Limb (tissue), 2 donors: Measurements from ENCODE around the gene PTPRT.

Experiments
- DNase-seq, 2 donors: peaks; one replicate each; pipeline ENCODE4 v3.0.0-alpha.2; 2016; ENCODE audit errors: extremely low spot score in 2 of 2

Gene PTPRT

DNA sequence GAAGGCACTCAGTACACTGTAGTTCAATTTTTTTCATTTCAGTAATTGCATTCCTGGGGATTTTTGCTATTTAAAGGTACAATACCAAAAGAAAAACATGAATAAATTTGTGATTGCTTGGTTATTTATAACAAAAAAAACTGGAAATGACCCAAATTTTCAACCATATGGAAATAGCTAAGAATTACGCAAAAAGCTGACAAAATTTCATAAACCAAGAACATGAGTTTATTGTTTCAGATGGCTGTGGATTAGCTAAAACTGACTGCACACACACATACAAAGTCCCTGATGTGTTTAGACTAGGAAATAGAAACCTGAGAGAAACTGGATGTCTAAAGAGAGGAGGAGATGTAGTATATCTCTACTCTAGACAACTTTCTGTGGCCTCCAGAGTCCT is 853.1 kb downstream of the PTPRT start:
- DNase-seq, result no peak

DNA sequence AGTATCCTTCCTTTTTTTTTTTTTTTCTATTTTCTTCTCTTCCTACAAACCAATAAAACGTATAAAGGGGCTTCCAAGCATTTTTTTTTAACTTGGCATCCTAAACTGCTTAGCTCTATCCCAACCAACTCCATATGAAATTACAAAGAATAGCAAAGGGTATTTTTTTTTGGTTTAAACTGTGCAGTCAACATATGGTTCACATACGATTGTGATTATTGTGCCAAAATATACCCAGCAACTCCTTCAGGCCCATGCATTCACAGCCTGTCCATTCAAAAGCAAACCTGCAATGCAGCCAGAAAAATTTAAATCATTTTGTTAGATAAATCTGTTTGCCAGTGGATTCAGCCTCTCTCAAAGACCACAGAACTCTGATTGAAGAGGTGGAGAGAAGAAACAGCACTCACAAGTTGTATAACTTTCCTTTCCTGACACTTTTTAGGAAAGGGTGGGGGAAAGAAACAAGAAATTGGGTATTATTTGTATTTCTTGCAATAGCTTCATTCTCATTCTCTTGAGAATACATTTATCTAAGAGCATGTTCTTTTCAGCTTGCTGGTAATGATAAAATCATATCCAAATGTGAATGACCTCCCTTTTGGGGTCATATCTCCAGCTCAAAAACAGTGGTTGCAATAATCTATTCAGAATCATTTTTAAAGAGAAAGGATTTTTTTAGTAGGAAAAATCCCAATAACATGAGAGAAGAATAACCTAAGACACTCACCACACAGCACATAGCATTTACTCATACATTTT is 870.3 kb downstream of the PTPRT start:
- DNase-seq, result peak in 1 of 2 donors; percentile 61

DNA sequence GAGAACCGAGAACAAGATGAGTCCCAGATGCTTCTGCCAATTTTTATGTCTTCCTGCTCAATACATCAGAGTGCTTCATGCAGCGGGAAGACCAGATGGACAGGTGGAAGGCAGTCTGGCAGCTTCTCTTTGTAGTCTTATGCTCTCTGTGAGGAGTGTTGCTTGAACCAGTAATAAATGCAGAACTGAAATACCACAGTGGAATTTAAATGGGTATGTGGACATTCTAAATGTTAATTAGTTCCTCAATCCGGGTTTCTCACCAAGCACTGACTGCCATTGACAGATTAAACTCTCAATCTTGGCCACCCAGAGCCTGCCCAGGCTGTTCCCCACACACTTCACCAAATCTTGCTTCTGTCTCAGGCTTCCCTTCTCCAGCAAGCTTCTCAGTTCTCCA is 876.0 kb downstream of the PTPRT start:
- no peak for DNase-seq

DNA sequence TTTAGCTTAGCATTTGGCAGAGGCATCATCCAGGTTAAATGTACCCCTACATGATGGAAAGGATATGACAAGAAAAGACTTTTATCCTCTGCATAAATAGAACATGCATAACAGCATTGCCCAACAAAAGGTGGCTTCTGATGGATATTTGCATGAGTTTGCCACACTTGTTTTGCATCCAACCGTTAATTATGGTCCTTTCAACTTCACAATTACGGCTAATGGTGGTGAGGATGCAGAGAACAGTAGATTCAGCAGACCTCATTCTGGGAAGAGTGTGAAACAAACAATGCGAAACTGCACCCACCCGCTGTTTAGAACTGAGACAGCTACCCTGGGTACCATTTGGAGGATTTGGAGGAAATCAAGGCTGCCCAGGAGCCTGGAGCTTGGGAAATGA is 880.7 kb downstream of the PTPRT start:
- no peak for DNase-seq

DNA sequence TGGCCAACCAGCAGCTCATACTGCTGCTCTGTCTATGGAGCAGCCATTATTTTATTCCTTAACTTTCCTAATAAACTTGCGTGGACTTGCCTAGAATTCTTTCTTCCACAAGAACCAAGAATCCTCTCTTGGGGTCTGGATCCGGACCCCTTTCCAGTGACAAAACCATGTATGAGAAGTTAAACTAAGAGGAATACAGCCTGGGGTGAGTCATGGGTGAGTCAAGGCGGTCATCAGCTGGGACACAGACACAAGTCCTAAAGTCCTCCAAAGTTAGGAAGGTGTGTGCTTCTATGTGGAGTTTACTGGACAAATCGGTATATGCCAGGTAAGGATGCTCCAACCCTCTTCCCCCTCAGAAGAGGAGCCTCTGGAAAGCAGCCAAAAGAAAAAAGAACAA is 881.5 kb downstream of the PTPRT start:
- DNase-seq, result no peak

DNA sequence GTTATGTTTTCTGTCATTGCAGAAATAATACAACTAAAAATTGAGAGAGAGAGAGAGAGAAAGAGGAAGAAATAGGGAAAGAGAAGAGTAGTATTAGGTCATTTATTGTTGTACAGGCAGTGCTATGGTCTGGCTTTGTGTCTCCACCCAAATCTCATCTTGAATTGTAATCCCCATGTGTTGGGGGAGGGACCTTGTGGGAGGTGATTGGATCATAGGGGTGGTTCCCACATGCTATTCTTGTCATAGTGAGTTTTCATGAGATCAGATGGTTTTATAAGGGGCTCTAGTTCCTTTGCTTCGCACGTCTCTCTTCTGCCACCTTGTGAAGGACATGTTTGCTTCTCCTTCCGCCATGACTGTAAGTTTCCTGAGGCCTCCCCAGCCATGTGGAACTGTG is 894.1 kb downstream of the PTPRT start:
- no peak for DNase-seq

DNA sequence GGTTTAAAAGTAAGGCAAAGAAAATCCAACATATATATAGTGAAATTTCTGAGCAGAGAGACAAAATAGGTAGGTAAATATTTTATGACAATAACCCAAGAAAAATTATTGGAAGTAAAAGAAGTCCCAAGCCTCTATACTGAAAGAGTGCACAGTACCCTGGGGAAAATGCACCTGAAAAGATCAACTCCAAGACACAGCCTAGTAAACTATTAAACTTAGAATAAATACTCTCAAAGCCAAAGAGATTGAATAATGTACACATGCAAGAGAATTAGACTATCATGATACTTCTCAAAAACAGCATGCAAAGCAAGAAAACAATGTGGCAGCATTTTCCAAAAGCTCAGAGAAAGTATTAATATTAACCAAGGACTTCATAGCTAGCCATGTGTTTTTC is 894.7 kb downstream of the PTPRT start:
- DNase-seq, result no peak

DNA sequence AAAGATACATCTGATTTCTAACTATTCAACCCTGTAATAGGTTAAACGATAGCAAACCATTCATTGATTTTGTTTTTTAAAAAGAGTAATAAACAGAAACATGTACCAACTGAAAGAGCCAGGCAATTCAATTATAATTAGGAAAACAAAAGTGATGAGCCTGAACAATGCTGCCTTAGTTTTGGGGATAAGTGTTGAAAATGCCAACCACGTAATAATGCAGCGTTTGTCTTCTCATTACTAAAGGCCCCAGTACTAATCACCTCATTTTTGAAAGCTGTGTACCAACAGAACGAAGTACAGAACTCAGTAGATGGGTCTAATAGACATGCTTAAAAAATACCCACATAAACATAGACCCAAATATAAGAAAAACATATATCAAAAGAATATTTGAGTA is 907.9 kb downstream of the PTPRT start:
- no peak for DNase-seq

DNA sequence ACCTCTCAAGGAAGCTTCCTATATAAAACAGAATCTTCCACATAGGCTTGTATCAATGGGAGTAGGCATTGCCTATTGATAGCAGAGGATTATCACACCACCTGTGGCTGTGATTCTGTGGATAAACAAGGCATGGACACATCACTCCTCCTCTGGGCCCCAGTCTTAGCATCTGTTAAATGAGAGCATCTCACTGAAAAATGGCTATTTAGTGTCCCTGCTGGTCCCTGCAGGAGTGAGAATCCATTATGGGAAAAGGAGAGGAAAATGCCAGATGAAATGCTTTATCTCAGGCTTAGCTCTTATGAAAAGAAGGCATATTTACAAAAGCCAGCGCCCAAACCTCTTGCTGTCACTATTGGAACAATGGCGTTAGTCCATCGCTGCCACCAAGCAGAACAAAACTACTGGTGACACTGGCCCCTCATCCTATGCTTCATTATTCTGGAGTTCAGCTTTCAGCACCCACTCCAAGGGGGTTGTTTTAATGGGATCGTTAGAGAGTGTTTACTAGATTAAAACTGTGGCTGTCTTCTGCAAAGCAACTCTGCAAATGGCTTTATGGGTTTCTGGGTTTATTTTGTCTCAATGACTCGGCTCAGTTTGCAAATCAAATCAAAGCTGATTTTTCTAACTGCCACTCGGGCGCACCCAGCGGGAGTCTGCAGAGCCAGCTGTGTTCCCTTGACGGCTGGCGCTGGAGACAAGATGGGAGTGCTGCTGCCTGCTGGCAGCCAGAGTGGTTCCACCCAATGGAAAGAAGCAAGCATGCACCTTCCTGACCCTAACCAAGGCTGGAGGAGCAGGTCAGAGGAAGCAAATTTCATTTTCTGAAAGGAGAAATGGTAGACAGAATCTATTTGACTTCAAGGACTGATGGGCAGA is 912.7 kb downstream of the PTPRT start:
- no peak for DNase-seq

DNA sequence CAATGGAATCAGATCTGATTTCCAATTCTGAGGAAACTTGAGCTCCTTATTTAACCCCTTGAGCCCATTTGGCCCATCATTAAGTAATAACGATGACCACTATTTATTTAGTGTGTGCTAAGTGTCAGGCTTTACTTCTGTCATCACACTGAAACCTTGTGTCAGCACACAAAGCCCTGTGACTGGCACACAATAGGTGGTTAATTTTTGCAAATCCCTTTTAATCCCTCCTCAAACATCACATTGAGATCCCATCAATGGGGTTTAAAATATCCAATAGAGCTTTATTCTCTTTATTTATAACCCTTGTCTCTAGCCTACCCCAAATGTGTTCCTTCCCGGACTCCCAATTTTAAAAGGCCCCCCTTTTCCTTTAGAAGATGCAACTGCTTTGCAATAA is 914.7 kb downstream of the PTPRT start:
- no peak for DNase-seq

DNA sequence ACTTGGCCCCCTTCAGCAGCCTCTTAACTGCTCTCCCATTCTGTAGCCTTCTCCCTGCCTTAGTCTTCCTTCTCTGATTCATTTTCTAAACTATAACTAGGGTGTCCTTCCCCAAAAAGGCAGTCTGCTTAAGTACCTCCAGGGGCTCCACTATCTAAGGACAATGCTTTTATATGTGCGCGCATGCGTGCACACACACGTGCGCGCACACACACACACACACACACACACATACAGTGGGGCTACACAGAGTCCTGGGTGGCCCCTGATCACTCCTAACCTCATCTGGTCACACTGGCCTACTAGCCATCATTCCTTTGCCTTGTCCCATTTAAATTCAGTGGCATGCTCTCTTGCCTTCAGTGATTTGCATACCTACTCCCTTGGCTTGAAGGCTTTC is 917.2 kb downstream of the PTPRT start:
- DNase-seq, result no peak

DNA sequence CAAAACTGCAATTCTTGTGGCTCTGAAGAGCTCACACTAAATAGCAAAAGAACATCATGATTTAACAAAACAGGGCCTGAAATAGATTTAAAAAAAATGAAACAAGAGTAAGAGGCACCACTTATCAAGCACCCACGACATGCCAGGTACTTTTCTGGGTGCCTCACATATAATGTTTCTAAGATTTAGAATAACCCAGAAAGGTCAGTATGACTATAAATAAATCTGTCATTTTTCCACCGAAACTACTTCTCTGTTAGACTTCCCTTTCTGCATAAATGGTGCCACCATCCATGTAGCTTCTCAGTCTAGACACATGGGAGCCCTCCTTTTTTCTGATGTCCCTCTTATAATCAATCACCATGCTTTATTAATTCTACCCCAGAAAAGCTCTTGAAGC is 919.2 kb downstream of the PTPRT start:
- DNase-seq, result no peak

DNA sequence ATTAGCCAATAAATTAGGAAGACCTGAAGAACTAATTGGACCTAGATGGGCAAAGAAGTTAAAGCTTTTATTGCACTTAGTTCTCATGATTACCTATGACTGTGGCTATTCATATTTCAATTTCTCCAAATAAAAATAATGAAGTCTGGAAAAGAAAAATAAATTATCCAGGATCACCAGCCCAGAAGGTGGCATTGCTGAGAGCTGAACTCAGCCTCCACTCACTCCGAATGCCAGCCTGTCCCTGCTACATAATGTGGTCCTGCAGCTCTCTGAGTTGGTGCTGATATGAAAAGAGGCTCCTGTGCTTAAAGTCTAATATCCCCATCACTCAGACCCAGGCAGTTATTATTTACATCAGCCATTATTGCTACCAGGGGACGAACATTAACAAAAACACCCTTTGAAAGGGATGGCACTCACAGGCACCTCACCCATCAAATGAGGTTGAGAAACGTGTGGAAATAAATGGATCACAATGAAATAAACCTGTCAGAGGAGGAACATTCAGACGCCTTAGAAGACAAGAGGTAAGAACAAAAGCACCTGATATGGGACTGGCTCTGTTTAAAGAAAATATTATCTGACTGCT is 921.8 kb downstream of the PTPRT start:
- no peak for DNase-seq

DNA sequence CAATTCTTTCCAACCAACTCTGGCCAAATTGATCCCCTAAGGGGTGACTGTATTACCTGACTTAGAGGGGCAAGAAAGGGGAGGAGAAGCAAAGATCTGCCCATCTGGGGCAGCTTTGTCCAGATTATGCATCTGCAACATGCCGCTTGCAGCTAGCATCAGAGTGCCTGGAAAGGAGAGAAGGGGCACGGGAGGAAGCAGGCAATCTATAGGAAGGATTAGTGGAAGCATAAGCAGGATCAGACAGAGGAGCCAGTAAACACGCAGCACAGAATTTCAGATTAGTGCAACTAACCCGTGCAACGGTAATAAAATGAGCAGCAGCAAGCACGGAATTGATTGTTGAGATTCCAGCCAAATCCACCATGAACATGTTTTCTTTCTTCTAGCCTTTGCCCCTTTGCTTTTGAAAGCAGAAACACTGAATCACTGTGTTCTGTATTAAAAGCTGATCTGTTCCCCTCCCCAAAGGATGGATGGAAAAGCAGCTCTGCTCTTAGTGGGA is 927.9 kb downstream of the PTPRT start:
- no peak for DNase-seq

DNA sequence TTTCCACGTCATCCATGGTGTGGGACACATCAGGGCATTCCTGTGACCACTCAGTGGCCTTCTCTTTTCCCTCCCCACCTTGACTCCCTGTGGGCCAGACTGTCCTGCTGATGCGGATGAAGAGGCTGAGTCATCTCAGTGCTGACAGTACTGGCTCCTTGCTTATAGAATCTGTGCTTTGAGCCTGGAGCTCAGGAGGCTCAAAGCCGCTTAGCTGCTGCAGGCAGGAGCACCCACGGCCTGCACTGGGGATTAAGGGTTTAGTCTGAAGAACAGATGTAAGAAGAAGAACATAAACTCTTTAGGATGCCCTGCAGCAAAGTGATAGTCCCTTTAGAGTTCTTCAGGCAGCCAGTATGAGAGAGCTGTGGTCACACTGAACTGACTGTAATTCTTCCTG is 929.5 kb downstream of the PTPRT start:
- no peak for DNase-seq

DNA sequence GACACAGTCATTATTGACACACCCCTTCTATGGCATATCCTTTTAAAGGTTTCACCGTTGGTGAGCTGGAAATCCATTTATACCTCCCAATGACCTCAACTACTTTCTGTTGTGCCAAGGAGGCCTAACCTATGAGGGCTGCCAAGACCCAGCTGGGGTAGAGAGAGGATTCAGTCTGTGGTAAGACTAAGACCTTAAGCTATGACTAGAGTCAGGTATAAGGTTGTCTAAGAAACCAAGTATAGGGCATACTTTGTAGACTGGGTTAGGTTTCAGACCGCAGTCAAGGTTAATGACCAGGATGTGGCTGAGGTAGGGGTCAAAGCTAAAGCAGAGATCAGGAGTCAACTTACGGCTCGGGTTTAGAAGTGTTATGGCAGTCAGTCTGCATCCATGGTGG is 930.3 kb downstream of the PTPRT start:
- DNase-seq, result no peak

DNA sequence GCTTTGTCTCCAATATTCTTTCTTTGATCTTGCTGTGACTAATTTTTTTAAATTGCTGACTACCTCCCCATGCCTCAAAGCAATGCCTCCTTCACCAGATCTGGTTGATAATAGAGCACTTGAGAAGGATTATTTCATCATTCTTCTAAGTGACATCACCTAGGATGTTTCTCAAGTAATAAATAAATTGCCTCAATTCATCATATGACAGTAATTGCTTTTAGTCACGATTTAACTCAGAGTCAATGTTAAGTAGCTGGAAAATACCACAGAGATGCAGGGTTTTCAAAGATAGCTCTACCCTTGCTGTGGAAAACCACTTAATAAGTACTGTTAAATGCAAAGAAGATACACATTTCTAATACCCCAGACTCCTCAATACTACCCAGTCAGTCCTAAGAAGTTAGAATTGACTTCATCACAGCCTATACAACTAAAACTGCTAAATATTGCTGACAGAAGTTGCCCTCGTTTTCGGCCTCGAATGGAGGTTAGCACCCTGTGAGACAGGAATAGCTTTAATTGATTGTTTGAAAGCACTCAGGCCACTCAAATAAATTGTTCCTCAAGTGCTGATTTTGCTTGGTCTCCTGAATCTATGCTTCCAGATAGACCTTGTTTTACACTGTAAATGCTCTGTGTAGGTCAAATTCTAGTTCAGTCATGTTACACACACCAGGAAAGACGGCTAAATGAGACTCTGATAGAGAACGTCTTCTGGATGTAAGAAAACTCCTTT is 931.0 kb downstream of the PTPRT start:
- DNase-seq, result no peak

DNA sequence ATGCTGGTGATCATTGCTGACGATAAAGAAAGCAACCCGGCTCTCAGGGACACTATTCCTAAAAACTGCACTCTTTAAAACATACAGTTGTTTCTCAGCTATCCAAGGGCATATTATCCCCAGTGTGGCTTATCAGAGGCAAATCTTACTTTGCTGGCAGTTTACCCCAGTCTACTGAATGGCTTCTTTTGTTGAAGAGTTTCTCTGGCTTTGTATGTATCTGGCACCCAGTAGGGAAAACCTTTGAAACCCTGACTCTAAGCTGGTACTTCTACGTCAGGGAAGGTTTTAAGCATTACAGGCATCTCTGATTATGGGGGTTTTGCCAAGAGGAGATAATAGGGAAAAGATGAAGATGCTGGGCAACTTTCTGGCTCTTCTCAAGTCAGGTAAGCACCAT is 933.9 kb downstream of the PTPRT start:
- no peak for DNase-seq

DNA sequence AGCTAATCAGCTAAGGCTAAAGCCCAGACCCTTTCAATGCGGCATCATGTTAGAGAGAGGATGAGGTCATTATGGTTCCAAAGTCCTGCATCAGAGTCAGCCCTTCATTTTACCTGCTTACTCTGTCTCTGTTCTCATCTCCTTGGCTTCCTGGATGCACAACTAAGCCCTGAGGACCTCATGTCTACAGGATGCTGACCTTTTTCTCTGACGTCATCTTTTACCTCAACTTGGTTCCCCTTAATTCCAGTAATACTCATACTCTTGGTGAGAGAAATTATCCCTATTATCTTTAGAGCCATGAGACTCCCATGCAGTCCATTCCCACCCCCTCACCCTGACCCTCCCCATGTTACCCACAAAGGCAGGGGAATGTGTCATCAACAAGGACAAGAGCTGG is 935.0 kb downstream of the PTPRT start:
- DNase-seq, result no peak

DNA sequence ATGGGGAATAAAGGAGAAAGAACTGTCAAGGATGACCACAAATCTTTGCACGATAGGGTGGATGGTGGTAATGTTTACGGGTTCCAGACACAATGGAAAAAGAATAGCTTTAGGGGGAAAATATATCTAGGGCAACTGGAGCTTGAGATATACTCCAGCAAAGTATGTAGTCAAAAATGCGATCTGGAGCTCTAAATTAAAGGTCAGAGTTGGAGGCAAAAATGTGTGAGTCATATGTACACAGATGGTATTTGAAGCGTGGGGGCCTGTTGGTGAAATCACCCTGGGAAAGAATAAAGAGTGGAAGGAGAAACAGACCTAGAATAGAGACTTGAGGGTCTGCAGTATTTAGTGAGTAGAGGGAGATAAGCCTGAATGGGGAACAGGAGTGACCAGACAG is 937.6 kb downstream of the PTPRT start:
- no peak for DNase-seq

DNA sequence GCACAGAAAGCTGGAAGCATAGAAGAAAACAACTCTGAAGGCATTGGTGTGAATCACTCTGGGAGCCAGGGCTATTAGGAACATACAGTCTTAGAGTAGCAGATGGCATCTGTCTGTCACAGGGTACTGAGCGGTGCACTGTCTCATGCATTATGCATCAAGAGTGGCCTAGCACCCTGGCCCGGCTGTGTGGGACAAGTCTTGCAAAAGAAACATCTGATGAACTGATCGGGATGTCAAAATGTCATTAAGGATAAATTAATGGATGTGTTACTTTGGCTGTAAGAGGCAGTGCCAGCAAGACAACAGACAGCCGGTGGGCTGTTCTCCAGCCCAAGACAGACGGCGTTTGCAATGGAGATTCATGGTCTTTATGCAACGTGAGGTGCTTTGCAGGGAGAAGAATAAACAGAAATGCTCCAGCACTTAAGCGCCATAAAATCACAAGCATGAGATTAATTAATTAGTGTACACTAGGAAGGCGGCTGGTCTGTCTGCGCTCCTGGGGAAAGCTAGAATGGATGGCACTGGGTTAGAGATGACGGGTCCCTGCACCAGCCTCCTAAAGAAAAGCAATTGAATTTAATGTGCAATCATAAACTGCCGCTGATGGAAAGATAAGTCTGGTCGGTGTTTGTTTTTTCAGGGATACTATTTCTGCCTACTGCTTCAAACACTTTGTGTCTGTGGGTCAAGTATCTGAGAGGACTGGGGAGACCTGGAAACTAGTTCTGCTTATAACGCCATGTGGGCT is 970.9 kb downstream of the PTPRT start:
- no peak for DNase-seq
